HG02571 (cell line): ENCODE data around the gene GOLGA7B.

ENCODE experiments used
- ATAC-seq: cut with Tn5 transposase; IDR thresholded peaks from one replicate; pipeline ENCODE4 v1.9.1; 2021; ENCODE audit warnings: mild to moderate bottlenecking, moderate library complexity; ENCODE audit not compliant: unreplicated experiment

GOLGA7B gene

GRCh38 chr10:97849687-97850402, at the start of gene GOLGA7B:
Gene GOLGA7B, plus strand, starts transcription at chr10:97849843. Its CDS starts 461 bp downstream, at chr10:97850304.
- no peak for ATAC-seq

- no peak for ATAC-seq
Observed at GRCh38 chr10:97800474-97800873, 49.2 kb upstream of the GOLGA7B start.

GRCh38 chr10:97801422-97801821, 48.2 kb upstream of the GOLGA7B start:
- no peak for ATAC-seq

- no peak for ATAC-seq
Observed at GRCh38 chr10:97805096-97805884, 44.4 kb upstream of the GOLGA7B start.

- no peak for ATAC-seq
Observed at GRCh38 chr10:97805949-97806348, 43.7 kb upstream of the GOLGA7B start.

GRCh38 chr10:97810446-97810845, 39.2 kb upstream of the GOLGA7B start:
- no peak for ATAC-seq

GRCh38 chr10:97811958-97812357, 37.7 kb upstream of the GOLGA7B start:
- ATAC-seq: no peak

- no peak for ATAC-seq
Observed at GRCh38 chr10:97812696-97813095, 36.9 kb upstream of the GOLGA7B start.

GRCh38 chr10:97813311-97813710, 36.3 kb upstream of the GOLGA7B start:
- ATAC-seq: no peak

- ATAC-seq: no peak
Observed at GRCh38 chr10:97814996-97815395, 34.6 kb upstream of the GOLGA7B start.

GRCh38 chr10:97816609-97817008, 33.0 kb upstream of the GOLGA7B start:
- no peak for ATAC-seq

GRCh38 chr10:97818572-97818971, 31.1 kb upstream of the GOLGA7B start:
- no peak for ATAC-seq

- no peak for ATAC-seq
Observed at GRCh38 chr10:97820096-97820704, 29.4 kb upstream of the GOLGA7B start.

GRCh38 chr10:97821308-97822038, 28.2 kb upstream of the GOLGA7B start:
- no peak for ATAC-seq

GRCh38 chr10:97822261-97822687, 27.4 kb upstream of the GOLGA7B start:
- no peak for ATAC-seq

- ATAC-seq: no peak
Observed at GRCh38 chr10:97823734-97824133, 25.9 kb upstream of the GOLGA7B start.

GRCh38 chr10:97825020-97825760, 24.5 kb upstream of the GOLGA7B start:
- no peak for ATAC-seq

GRCh38 chr10:97826892-97827291, 22.8 kb upstream of the GOLGA7B start:
- ATAC-seq: no peak

GRCh38 chr10:97827702-97828291, 21.8 kb upstream of the GOLGA7B start:
- no peak for ATAC-seq

- ATAC-seq: no peak
Observed at GRCh38 chr10:97828721-97829120, 20.9 kb upstream of the GOLGA7B start.
